HEK293T (cell line): ENCODE results near the gene NCOA7.

Experiments used
- CTCF ChIA-PET: fragments of 350-600 bp; formaldehyde crosslinking; extraction: SDS; loops from one replicate; lab custom pipeline; 2021; ENCODE audit warnings: antibody characterized with exemption, inconsistent platforms; lab: Yijun Ruan, JAX
- POLR2A ChIA-PET: fragments of 350-600 bp; formaldehyde crosslinking; extraction: SDS; loops from one replicate; lab custom pipeline; 2020; ENCODE audit warnings: antibody characterized with exemption, inconsistent platforms; lab: Yijun Ruan, JAX
- DNase-seq: peaks from one replicate; pipeline ENCODE4 v3.0.0; 2012; ENCODE audit warnings: mixed read lengths; ENCODE audit errors: extremely low spot score
- ARNT ChIP-seq: fragments of 450-650 bp; IDR thresholded peaks from 2 replicates; pipeline ENCODE4 v1.6.1; 2017; ENCODE audit warnings: mild to moderate bottlenecking
- BHLHE40 ChIP-seq: fragments of 450-650 bp; IDR thresholded peaks from 2 replicates; pipeline ENCODE4 v1.6.1; 2016; ENCODE audit warnings: mild to moderate bottlenecking, moderate library complexity, borderline replicate concordance
- CTBP1 ChIP-seq: fragments of 450-650 bp; IDR thresholded peaks from 2 replicates; pipeline ENCODE4 v1.6.1; 2016; ENCODE audit warnings: borderline replicate concordance
- ELF4 ChIP-seq: fragments of 450-650 bp; IDR thresholded peaks from 2 replicates; pipeline ENCODE4 v1.6.1; 2017; ENCODE audit warnings: antibody characterized with exemption
- FOXA1 ChIP-seq: fragments of 450-650 bp; IDR thresholded peaks from 2 replicates; pipeline ENCODE4 v1.6.1; 2016; ENCODE audit warnings: mild to moderate bottlenecking
- FOXK2 ChIP-seq: fragments of 450-650 bp; IDR thresholded peaks from 2 replicates; pipeline ENCODE4 v1.6.1; 2016; ENCODE audit warnings: mild to moderate bottlenecking
- FOXM1 ChIP-seq: fragments of 450-650 bp; IDR thresholded peaks from 2 replicates; pipeline ENCODE4 v1.6.1; 2017; ENCODE audit warnings: mild to moderate bottlenecking, borderline replicate concordance
- HDGF ChIP-seq: fragments of 450-650 bp; IDR thresholded peaks from 2 replicates; pipeline ENCODE4 v1.6.1; 2017; ENCODE audit warnings: antibody characterized with exemption, borderline replicate concordance
- L3MBTL2 ChIP-seq: fragments of 450-650 bp; conservative IDR thresholded peaks from 2 replicates; pipeline ENCODE4 v1.6.1; 2016; ENCODE audit warnings: mild to moderate bottlenecking
- LEF1 ChIP-seq: fragments of 450-650 bp; IDR thresholded peaks from 2 replicates; pipeline ENCODE4 v1.6.1; 2017; ENCODE audit warnings: mild to moderate bottlenecking, borderline replicate concordance
- NFRKB ChIP-seq: fragments of 450-650 bp; IDR thresholded peaks from 2 replicates; pipeline ENCODE4 v1.6.1; 2016; ENCODE audit warnings: mild to moderate bottlenecking, moderate library complexity
- PKNOX1 ChIP-seq: fragments of 450-650 bp; IDR thresholded peaks from 2 replicates; pipeline ENCODE4 v1.6.1; 2016
- SP1 ChIP-seq: fragments of 450-650 bp; IDR thresholded peaks from 2 replicates; pipeline ENCODE4 v1.6.1; 2017
- SUZ12 ChIP-seq: fragments of 450-650 bp; IDR thresholded peaks from 2 replicates; pipeline ENCODE4 v1.6.1; 2016; ENCODE audit warnings: mild to moderate bottlenecking
- TARDBP ChIP-seq: fragments of 450-650 bp; IDR thresholded peaks from 2 replicates; pipeline ENCODE4 v1.6.1; 2016
- ZNF384 ChIP-seq: fragments of 450-650 bp; IDR thresholded peaks from 2 replicates; pipeline ENCODE4 v1.6.1; 2016

NCOA7 gene

GRCh38 chr6:125784365-125784764, 6.4 kb upstream of the NCOA7 start:
- CTCF ChIA-PET, result no interaction called here
- no peak for TF ChIP-seq FOXK2
- TF ChIP-seq LEF1, result no peak
- no peak for TF ChIP-seq CTBP1
- no peak for TF ChIP-seq NFRKB
- no peak for TF ChIP-seq SP1
- TF ChIP-seq ELF4, result no peak
- no peak for TF ChIP-seq SUZ12
- no peak for TF ChIP-seq L3MBTL2
- TF ChIP-seq FOXM1, result no peak
- TF ChIP-seq ARNT, result no peak
- POLR2A ChIA-PET, result no interaction called here
- no peak for DNase-seq

DNA sequence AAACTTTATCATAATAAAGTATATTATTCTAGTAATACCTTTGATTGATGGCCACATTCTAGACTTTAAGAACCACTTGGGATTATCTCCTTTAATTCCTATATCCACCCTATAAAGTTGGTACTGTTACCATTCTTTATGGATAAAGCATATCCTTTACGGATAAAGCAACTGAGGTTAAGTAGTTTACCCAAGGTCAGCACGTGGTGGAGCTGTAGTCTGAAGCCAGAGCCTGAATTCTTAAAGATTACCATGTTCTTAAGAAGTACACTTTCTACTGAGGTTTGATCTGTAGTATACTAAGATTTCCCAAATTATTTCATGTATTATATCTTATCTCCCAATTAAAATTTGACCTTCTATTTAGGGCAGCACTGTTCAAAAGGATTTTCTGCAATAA, 3.0 kb upstream of the NCOA7 start:
- ChIA-PET CTCF (no interaction called here), POLR2A (interaction anchor here (0.7 kb wide), 1 partner anchor 170 kb away, joined by 3 read pairs; no protein-coding TSS in a partner anchor)
- TF ChIP-seq ZNF384 (no peak), PKNOX1 (no peak), L3MBTL2 (peak; percentile 50; the same call in 1 of the 2 replicates), SP1 (no peak), ARNT (no peak), LEF1 (no peak), FOXA1 (no peak)
- DNase-seq, result no peak

- TF ChIP-seq SP1 (no peak), FOXM1 (no peak), ELF4 (no peak), BHLHE40 (no peak), TARDBP (no peak), L3MBTL2 (no peak), FOXK2 (no peak), NFRKB (no peak), HDGF (no peak), FOXA1 (no peak), SUZ12 (no peak), ARNT (no peak)
- POLR2A ChIA-PET, result interaction anchor here (0.8 to 3.6 kb wide), 11 partner anchors 8 to 197 kb away, joined by 3 to 87 read pairs (median 6); partner anchors contain the start of genes HINT3 and TRMT11
- CTCF ChIA-PET, result interaction anchor here (0.8 to 4.2 kb wide), 6 partner anchors 8 to 476 kb away, joined by 3 to 25 read pairs (median 8); partner anchors contain the start of gene HINT3
- no peak for DNase-seq
These were observed 1.6 kb upstream of the NCOA7 start for GRCh38 chr6:125789167-125789566.

DNA sequence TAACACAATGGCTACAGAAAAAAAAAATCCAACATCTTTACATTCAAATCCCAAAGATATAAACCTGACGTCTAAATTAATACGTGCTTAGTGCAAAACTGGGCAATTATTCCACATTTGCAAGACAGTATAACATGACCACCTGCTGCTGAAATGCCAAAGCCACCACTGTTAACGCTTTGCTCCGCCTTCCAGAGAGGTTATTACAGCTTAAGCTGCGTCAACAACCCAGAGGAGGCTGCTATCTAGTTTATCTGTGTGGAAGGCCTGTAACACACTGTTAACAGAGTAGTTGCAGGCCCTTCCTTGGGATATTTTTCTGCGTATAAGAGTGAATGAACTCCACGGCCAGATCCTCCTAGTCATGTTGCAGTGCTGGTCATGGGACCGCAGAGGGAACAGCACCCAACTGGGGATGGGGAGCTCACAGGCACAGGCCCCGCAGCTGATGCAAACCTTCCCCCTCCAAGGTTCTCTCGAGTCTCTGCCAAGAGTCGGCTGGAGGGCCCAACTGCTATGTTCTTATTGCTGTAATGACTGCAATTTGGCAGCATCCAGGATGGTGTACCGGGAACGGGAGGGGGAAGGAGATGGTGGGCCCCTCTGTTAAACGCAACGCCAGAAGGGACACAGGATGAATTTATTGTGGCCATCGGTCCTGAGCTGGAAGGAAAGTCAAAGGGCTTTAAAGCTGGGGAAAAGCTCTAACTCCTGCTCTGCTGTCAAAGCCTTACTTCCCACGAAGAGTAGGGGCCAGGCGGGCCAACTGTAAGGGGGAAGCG, 993 bp upstream of the NCOA7 start:
- peak; percentile 58 for DNase-seq
- ChIA-PET POLR2A (interaction anchor here (0.8 to 3.6 kb wide), 24 partner anchors 9 to 422 kb away, joined by 3 to 87 read pairs (median 5); partner anchors contain the start of genes HINT3 and TRMT11), CTCF (interaction anchor here (0.8 to 4.2 kb wide), 7 partner anchors 9 to 476 kb away, joined by 3 to 25 read pairs (median 7); partner anchors contain the start of gene HINT3)
- 0 out of 2 replicates have a peak, but pooled peaks have one; percentile 86 for TF ChIP-seq HDGF
- no peak for TF ChIP-seq ZNF384

DNA sequence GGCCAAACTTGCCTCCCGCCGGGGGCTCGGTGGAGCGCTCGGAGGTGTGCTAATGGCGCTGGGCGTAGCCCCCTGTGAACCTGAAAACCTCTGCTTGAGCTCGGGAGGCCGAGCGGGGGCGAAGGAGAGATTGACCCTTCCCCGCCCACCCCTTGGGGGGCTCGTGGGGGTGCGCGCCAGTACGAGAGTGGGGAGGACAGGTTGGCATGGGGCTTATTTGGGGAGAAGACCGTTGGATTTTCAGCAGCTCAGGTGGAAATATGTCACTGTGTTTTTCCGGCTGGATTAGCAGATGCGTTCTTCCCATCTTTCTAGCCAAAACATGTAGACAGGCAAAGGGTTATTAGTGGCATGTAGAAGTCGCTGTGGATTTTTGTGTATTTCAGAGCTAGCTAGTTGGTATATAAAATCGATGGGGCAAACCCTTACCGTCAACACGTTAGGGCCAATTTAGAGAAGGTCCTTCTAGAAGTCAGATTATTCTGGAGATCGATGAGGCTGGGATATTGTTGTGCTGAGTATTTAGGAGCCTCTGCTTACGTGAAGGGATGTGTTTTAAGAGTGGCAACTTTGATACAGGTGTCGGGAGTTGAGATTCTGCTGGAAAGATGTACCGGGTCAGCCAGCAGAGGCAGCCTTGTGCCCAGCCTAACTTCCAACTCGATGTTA, 525 bp downstream of the NCOA7 start:
- peak; percentile 70 for DNase-seq
- ChIA-PET CTCF (interaction anchor here (0.6 to 4.2 kb wide), 19 partner anchors 10 to 437 kb away, joined by 3 to 25 read pairs (median 4); partner anchors contain the start of gene HINT3), POLR2A (interaction anchor here (0.6 to 3.6 kb wide), 23 partner anchors 10 to 195 kb away, joined by 3 to 87 read pairs (median 5); partner anchors contain the start of genes HINT3 and TRMT11)
- TF ChIP-seq TARDBP (no peak), LEF1 (no peak), FOXA1 (no peak), FOXM1 (no peak), CTBP1 (no peak), NFRKB (no peak), ZNF384 (no peak), L3MBTL2 (no peak), ELF4 (no peak), SP1 (no peak), BHLHE40 (no peak), ARNT (no peak), FOXK2 (no peak), HDGF (no peak), SUZ12 (no peak)

DNA sequence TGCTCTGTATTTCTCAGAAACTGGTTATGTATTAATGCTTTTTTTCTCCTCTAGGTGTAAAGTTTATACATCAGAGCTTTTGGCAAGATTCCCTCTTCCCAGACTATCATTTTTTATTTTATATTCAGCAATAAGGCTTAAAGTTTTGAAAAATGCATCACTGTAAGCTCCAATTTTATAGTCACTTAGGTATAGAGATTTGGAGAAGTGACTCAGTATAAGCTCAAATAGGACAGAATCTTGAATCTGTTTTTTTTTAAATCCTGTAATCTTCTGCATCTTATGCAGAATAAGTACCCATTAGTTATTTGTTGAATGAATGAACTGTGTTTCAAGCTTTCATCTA, 1.0 kb downstream of the NCOA7 start:
- TF ChIP-seq SP1 (no peak), FOXA1 (no peak), HDGF (no peak), L3MBTL2 (no peak)
- DNase-seq, result no peak
- ChIA-PET CTCF (interaction anchor here (0.6 to 4.2 kb wide), 16 partner anchors 11 to 437 kb away, joined by 3 to 25 read pairs (median 4); partner anchors contain the start of gene HINT3), POLR2A (interaction anchor here (1.6 to 3.6 kb wide), 5 partner anchors 11 to 195 kb away, joined by 5 to 87 read pairs (median 31); partner anchors contain the start of genes HINT3 and TRMT11)
